ENCODE measurements around the gene PLAAT2. TPM values are rescaled to one million over a fixed set of nuclear protein-coding genes. Genes with fewer than 3 reads are reported as not detected.

Gene PLAAT2
- total RNA-seq, 1 experiment from 2014 or later, result 0.52 TPM

DNA sequence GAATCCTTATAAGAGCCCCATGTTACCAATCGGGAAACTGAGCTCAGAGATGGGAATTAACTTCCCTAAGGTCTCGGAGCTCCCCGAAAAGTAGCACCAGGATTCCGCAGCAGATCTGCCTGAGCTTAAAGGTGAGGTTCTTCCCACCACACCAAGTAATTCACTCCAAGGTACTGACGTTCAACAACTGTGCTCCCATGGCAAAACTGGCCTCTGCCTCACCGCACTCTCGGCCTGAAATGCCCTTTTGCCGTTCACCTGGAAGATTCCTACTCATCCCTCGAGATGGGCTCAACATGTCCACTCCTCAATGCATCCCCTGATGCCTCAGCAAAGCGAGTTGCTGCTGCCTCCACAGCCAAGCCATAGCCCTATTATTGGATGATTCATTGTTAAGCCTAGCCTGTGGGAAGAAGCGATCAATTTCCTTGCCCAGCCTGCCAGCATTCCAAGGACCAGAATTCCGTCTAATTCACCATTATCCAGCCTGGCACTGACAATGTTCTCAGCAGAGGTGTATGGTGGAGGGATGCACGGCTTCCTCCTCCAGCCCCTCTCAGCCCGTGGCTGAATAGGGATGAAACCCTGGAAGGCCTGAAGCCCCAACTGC is 46.9 kb upstream of the PLAAT2 start:
- no peak overlapping the region for H2AFZ ChIP-seq (ENCODE audit: low read length)
- H2BK120ac ChIP-seq (ENCODE audit: low read depth, low read length, poor library complexity, severe bottlenecking), result no peak overlapping the region
- H3K23me2 ChIP-seq (ENCODE audit: insufficient read length, low read depth, low read length, poor library complexity, severe bottlenecking), result peaks cover 17% of the 10 kb centered on the region
- no peak overlapping the region for H3K27ac ChIP-seq (ENCODE audit: insufficient read length, low read depth, low read length)
- no peak overlapping the region for H4K5ac ChIP-seq (ENCODE audit: insufficient read length, low read depth, low read length)
- H3K9ac ChIP-seq (ENCODE audit: extremely low read depth, insufficient read length, low read length), result no peak overlapping the region
- Mint-ChIP-seq H3K27me3 (ENCODE audit: low read depth) (no peaks in the 10 kb centered on the region), H3K27ac (peak overlapping the region in 2 of 3 experiments; percentile 6 to 11; a peak in 2 of 7 replicates), H3K9me3 (no peaks in the 10 kb centered on the region), H3K4me1 (peaks cover 50 to 54% of the 10 kb centered on the region in 2 experiments), H3K4me3 (peak overlapping the region; percentile 6 to 84; a peak in 4 of 5 replicates), H3K36me3 (ENCODE audit: insufficient read depth in 1 of 3, low read depth in 3 of 3) (peaks cover 1 to 27% (median 3%) of the 10 kb centered on the region in 3 experiments; a peak in 4 of 7 replicates)
- peak overlapping the region; percentile 47 for H3K18ac ChIP-seq (ENCODE audit: insufficient read length, low read depth, low read length)
- H3K9me3 ChIP-seq (ENCODE audit: control insufficient read depth, low read depth, low read length), result no peaks in the 10 kb centered on the region
- H2BK5ac ChIP-seq (ENCODE audit: insufficient read length, low read length), result no peak overlapping the region
- no peak overlapping the region for H3K23ac ChIP-seq (ENCODE audit: insufficient read length, low read depth, low read length)
- no peak overlapping the region for H4K8ac ChIP-seq (replicated peaks; ENCODE audit: insufficient read length, low read depth, low read length)
- no peaks in the 10 kb centered on the region for H3K79me1 ChIP-seq (ENCODE audit: insufficient read depth, low read depth, low read length, poor library complexity, severe bottlenecking)
- H2BK20ac ChIP-seq (ENCODE audit: low read depth, low read length, poor library complexity, severe bottlenecking), result no peak overlapping the region
- H3K4ac ChIP-seq (ENCODE audit: low read depth, low read length), result no peak overlapping the region
- no peak overlapping the region for H2BK12ac ChIP-seq (ENCODE audit: insufficient read length, low read depth, low read length)
- TF ChIP-seq, protein P1, sequence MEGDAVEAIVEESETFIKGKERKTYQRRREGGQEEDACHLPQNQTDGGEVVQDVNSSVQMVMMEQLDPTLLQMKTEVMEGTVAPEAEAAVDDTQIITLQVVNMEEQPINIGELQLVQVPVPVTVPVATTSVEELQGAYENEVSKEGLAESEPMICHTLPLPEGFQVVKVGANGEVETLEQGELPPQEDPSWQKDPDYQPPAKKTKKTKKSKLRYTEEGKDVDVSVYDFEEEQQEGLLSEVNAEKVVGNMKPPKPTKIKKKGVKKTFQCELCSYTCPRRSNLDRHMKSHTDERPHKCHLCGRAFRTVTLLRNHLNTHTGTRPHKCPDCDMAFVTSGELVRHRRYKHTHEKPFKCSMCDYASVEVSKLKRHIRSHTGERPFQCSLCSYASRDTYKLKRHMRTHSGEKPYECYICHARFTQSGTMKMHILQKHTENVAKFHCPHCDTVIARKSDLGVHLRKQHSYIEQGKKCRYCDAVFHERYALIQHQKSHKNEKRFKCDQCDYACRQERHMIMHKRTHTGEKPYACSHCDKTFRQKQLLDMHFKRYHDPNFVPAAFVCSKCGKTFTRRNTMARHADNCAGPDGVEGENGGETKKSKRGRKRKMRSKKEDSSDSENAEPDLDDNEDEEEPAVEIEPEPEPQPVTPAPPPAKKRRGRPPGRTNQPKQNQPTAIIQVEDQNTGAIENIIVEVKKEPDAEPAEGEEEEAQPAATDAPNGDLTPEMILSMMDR (conservative IDR thresholded peaks at IDR 0.05), result no peak
- WGBS (ENCODE audit: extremely low coverage, insufficient read length, low lambda C conversion rate), result no CpG with 5 or more reads among the region's 14 CpGs
- DNase-seq, result no peak
- H2BK15ac ChIP-seq (ENCODE audit: low read depth, low read length), result no peak overlapping the region
- H4K20me1 ChIP-seq (ENCODE audit: control insufficient read depth, insufficient read depth, insufficient read length), result no peaks in the 10 kb centered on the region
- H3K56ac ChIP-seq (ENCODE audit: insufficient read length, low read depth, low read length), result no peak overlapping the region
- no peak overlapping the region for H3T11ph ChIP-seq (ENCODE audit: low read length)
- peak overlapping the region; percentile 53 for H3K4me2 ChIP-seq (ENCODE audit: insufficient read depth, insufficient read length, low read length)
- no peak overlapping the region for H4K91ac ChIP-seq (ENCODE audit: insufficient read length, low read depth, low read length)
- peaks cover 30% of the 10 kb centered on the region; the same call in 1 of the 2 replicates for H3K79me2 ChIP-seq (ENCODE audit: insufficient read depth, low read length)
- H2AK5ac ChIP-seq (ENCODE audit: insufficient read length, low read length), result no peak overlapping the region
- no peaks in the 10 kb centered on the region for H3K27me3 ChIP-seq (ENCODE audit: insufficient read depth, low read length)
- no peak overlapping the region for H3K14ac ChIP-seq (ENCODE audit: insufficient read depth, low read length)
- H3K4me1 ChIP-seq (ENCODE audit: insufficient read depth, low read length), result peaks cover 8% of the 10 kb centered on the region; the same call in 1 of the 2 replicates
